Hematopoietic multipotent progenitor cell treated with erythropoietin and hydrocortisone succinate and interleukin-3 and kit ligand, for 17 days (in vitro differentiated cells): Measurements from ENCODE around the gene CDH12.

Source experiments
- DNase-seq: peaks from one replicate; pipeline ENCODE4 v3.0.0-alpha.2; 2015; ENCODE audit warnings: low spot score

CDH12 gene

DNA sequence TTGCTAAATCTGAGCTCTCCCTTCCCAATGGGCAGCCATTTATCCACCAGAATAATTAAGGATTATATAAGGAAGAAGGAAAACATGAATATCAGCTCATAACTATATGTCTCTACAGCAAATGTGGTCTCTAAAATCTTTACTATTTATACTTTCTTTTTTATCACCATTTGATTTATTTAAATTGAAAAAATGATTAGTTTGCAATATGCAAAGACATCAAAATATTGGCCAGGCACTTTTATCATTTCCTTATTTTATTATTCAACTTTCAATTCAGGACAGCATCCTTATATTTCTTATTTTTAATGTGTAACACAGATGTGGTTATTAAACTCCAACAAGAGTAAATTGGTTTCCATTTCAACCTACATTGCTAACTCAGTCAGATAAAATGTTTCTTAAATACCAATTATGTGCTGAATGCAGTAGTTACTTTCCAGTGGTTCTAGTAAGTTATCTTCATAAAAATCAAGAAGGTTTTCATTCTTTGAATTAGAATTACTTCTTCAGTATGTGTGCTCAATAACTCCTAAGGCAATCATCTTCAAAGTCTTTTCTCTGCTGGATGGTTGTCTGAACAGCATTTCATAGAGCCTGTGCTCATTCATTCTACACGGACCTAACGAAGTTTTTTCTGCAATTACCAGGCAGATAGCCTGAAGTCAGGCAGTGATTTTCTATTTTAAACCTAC, 1148.0 kb downstream of the CDH12 start:
- DNase-seq: no peak

DNA sequence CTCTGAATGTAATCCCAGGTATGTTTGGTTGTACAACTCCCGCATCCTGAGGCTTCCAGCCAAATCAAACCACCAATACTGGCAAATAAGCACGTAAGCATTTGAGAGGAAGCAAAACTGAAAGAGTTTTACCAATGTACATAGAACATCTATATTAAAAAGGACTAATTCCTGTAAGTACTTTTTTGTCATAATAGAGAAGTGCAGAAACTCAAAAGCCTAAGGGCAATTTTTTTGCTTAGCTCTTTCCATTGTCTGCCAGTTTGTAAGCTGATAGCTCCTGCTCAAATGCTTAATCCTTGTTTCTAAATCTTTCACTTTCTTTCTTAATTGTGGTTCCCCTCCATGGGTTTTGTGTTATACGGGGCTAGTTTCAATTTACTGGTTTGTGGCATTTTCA, 1151.8 kb downstream of the CDH12 start:
- no peak for DNase-seq
